Vagina (tissue), 2 donors: Measurements from ENCODE around the gene CD300LG.

Experiments used
- POLR2A ChIP-seq, 2 donors: fragments of 450-650 bp; IDR thresholded peaks; one replicate each; pipeline ENCODE4 v1.6.1; 2017; ENCODE audit warnings: antibody characterized with exemption in 2 of 2, mild to moderate bottlenecking in 2 of 2, moderate library complexity in 2 of 2
- POLR2AphosphoS5 ChIP-seq, 2 donors: sonication (generic); formaldehyde crosslinking; IDR thresholded peaks; one replicate each; pipeline ENCODE4 v1.9.0; 2017; ENCODE audit warnings: antibody characterized with exemption in 2 of 2, mild to moderate bottlenecking in 2 of 2, low read depth in 1 of 2; ENCODE audit not compliant: insufficient read depth in 1 of 2
- TF ChIP-seq, protein P1 (sequence below), 3 experiments: fragments of 450-650 bp in 2 of 3; fragments of 200-600 bp in 1 of 3; sonication (generic) in 1 of 3; IDR thresholded peaks; one replicate each; pipeline ENCODE4 v1.5.1; 2017 to 2019; ENCODE audit warnings: antibody characterized with exemption in 3 of 3, mild to moderate bottlenecking in 2 of 3, moderate library complexity in 2 of 3

DNA sequence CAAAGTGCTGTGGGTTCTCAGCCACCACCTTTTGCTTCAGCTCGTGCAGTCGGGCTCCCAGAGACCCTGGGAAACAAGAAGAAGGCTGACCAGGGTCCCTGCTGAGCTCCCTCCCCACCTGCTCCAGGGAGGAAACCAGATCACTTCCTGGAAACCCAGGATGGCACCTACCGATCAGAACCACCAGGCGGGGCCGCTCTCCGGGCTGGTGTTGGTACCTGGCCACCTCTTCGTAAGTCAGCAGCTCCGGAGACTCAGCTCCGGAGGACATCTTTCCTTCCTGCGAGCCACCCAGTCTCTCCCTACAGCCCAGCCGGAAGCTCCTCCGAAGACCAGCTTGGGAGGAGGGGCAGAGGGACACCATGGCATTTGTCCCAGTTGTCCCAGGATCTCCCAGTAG, 33.0 kb upstream of the CD300LG start:
- TF ChIP-seq, protein P1, sequence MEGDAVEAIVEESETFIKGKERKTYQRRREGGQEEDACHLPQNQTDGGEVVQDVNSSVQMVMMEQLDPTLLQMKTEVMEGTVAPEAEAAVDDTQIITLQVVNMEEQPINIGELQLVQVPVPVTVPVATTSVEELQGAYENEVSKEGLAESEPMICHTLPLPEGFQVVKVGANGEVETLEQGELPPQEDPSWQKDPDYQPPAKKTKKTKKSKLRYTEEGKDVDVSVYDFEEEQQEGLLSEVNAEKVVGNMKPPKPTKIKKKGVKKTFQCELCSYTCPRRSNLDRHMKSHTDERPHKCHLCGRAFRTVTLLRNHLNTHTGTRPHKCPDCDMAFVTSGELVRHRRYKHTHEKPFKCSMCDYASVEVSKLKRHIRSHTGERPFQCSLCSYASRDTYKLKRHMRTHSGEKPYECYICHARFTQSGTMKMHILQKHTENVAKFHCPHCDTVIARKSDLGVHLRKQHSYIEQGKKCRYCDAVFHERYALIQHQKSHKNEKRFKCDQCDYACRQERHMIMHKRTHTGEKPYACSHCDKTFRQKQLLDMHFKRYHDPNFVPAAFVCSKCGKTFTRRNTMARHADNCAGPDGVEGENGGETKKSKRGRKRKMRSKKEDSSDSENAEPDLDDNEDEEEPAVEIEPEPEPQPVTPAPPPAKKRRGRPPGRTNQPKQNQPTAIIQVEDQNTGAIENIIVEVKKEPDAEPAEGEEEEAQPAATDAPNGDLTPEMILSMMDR (IDR thresholded peaks at IDR 0.05) = no peak
- TF ChIP-seq POLR2A (IDR thresholded peaks at IDR 0.05) (no peak), POLR2AphosphoS5 (IDR thresholded peaks at IDR 0.05; ENCODE audit: insufficient read depth in 1 of 2, low read depth in 1 of 2) (no peak)
